A673 (cell line): ENCODE results near the gene PRCD. TPM values are rescaled to one million over a fixed set of nuclear protein-coding genes. Genes with fewer than 3 reads are reported as not detected.

Experiments used
- BruUV-seq: library from RNA; stranded (reverse); fragments of 400-500 nt; replicated peaks from 2 replicates; lab custom pipeline; 2021; lab: Mats Ljungman, UMichigan
- CTCF ChIA-PET: fragments of 300-600 bp; sonication (Branson Sonifier 250); formaldehyde crosslinking; loops from one replicate; lab custom pipeline; 2022; ENCODE audit warnings: antibody characterized with exemption; lab: Charles Lee
- POLR2A ChIA-PET: fragments of 300-600 bp; sonication (Branson Sonifier 250); formaldehyde crosslinking; loops from one replicate; lab custom pipeline; 2022; ENCODE audit warnings: antibody characterized with exemption; ENCODE audit not compliant: low non-redundant PET; lab: Charles Lee
- DNase-seq: peaks from one replicate; pipeline ENCODE4 v3.0.0-alpha.2; 2015; ENCODE audit warnings: low spot score
- H3K27ac ChIP-seq: fragments of 200-600 bp; sonication (generic); 2 replicates; pipeline ENCODE4 v1.5.1; 2016; ENCODE audit warnings: mixed run types, low read depth, mild to moderate bottlenecking, mixed read lengths, antibody characterized with exemption, low read length; ENCODE audit not compliant: poor library complexity, severe bottlenecking
- H3K27me3 ChIP-seq: fragments of 200-600 bp; sonication (generic); replicated peaks from 2 replicates; pipeline ENCODE4 v1.6.1; 2017; ENCODE audit warnings: mixed run types, low read depth, mild to moderate bottlenecking, mixed read lengths, antibody characterized with exemption, low read length; ENCODE audit not compliant: insufficient read depth, poor library complexity
- H3K36me3 ChIP-seq: fragments of 200-600 bp; sonication (generic); 2 replicates; pipeline ENCODE4 v1.6.1; 2016; ENCODE audit warnings: mixed run types, mild to moderate bottlenecking, mixed read lengths, antibody characterized with exemption, low read length; ENCODE audit not compliant: insufficient read depth, poor library complexity, severe bottlenecking
- H3K4me1 ChIP-seq: fragments of 200-600 bp; sonication (generic); 2 replicates; pipeline ENCODE4 v1.6.1; 2017; ENCODE audit warnings: mixed run types, mild to moderate bottlenecking, mixed read lengths, antibody characterized with exemption, low read length; ENCODE audit not compliant: insufficient read depth, poor library complexity, severe bottlenecking
- H3K4me3 ChIP-seq: fragments of 200-600 bp; sonication (generic); 2 replicates; pipeline ENCODE4 v1.5.1; 2016; ENCODE audit warnings: low read depth, mixed run types, mild to moderate bottlenecking, mixed read lengths, low read length; ENCODE audit not compliant: poor library complexity, severe bottlenecking
- H3K9me3 ChIP-seq: fragments of 200-600 bp; sonication (generic); 2 replicates; pipeline ENCODE4 v1.6.1; 2016; ENCODE audit warnings: mixed run types, low read depth, mild to moderate bottlenecking, mixed read lengths, antibody characterized with exemption, low read length; ENCODE audit not compliant: poor library complexity, severe bottlenecking
- CTCF ChIP-seq: fragments of 300-800, 200-600 bp; sonication (generic); conservative IDR thresholded peaks from 2 replicates; pipeline ENCODE4 v1.5.1; 2017; ENCODE audit warnings: low read depth, mild to moderate bottlenecking, antibody characterized with exemption, low read length, moderate library complexity, mixed read lengths
- EZH2 ChIP-seq: fragments of 200-600 bp; sonication (generic); IDR thresholded peaks from 2 replicates; pipeline ENCODE4 v1.6.1; 2017; ENCODE audit warnings: borderline replicate concordance, low read depth, mild to moderate bottlenecking, mixed read lengths, antibody characterized with exemption, low read length; ENCODE audit not compliant: poor library complexity, severe bottlenecking
- intact Hi-C: fragments of 100-400 bp; cut with micrococcal nuclease; formaldehyde crosslinking; loops from one replicate; pipeline ENCODE4 v1.10.0; 2022; ENCODE audit not compliant: unreplicated experiment
- total RNA-seq: library from RNA; stranded (reverse); gene quantifications from 2 replicates; pipeline ENCODE4 v1.2.3, GENCODE V29; 2021

PRCD gene
- total RNA-seq, 1 experiment from 2014 or later, result not detected

DNA sequence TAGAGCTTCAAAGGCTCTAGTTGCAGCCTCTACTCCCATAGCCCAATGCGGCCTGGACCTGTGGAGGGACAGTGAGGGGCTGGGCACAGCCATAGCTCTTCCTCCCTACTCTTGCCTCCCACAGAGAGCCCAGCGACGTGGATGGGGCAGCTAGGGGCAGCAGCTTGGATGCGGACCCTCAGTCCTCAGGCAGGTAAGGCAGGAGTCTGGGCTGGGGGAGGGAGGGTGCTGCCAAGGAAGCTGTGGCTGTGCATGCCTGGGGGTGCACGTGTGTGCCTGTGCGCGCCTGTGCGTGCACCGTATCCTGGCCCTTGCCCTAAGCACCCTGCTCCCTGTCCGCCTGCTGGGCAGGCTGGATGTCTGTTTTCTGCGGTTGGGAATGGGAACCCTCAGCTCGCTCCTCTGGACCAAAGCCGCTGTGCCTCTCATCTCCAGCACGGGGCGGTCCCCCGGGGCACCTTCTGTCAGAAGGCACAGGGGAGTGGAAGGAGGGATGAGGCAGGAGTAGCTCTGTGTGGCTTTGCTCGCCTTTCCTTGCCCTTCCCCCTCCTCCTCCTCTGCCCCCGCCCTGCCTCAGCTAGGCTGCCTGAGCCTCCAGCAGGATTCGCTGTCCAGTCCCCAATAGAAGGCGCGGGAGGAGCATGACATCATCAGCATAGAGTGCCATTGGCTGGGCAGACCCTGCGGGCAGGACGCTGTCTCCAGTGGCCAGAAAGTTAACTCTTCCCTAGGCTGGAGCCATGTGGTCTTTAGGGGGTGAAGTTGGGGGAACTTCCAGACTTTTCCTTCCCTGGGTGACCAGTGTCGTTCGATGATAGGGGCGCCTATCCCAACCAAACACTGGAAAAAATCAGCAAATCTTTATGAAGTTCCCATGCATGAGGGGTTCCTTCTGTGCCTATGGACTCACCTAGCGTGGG lies 797 bp downstream of the PRCD start:
- DNase-seq, result peak; percentile 96
- CTCF ChIA-PET, result interaction anchor here (0.7 to 1.7 kb wide), 2 partner anchors 17 to 19 kb away, joined by 3 to 6 read pairs; no protein-coding TSS in a partner anchor
- H3K4me1 ChIP-seq, result peaks cover 27% of the 10 kb centered on the region
- no peak overlapping the region for H3K27ac ChIP-seq
- TF ChIP-seq CTCF (no peak), EZH2 (no peak)
- POLR2A ChIA-PET, result interaction anchor here (0.6 kb wide), 1 partner anchor 1571 kb away, joined by 5 read pairs; no protein-coding TSS in a partner anchor
- no TSS peak for BruUV-seq
- H3K4me3 ChIP-seq, result no peak overlapping the region
- no peaks in the 10 kb centered on the region for H3K36me3 ChIP-seq
- no peaks in the 10 kb centered on the region for H3K9me3 ChIP-seq
- peaks cover 5% of the 10 kb centered on the region for H3K27me3 ChIP-seq
- intact Hi-C loops, result no loop called here

DNA sequence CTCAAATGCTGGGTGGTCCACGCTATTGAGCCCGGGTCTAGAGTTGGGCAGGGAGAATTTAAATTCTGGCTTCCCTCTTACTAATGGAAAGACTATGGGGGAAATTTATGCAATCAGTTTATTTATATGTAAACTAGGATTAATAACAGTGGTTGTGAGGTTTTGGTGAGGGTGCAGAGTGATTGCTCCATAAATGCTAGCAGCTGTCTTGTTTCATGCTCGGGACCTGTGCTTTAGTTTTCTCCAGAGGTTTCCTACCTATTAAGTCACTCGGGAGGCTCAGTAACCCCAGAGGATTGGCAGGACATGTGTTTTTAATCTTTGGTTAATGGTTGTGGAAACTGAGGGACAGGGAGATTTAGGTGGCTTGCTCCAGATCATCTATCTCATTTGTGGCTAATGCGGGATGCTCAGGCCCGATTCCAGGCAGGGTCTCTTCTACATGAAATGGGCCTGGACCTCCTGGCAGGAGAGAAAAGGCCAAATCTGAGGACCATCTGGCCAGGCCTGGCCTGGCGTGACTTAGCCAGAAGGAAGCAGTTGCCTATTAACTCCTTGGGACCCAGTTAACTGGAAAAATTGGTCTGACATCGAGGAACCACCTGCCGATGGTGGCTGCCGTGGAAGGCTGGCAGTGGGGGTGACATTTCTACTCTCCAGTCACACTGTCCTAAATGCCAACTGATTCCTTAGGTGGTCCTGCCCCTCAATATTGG lies 2.1 kb downstream of the PRCD start:
- H3K27me3 ChIP-seq, result peaks cover 5% of the 10 kb centered on the region
- no peaks in the 10 kb centered on the region for H3K36me3 ChIP-seq
- H3K27ac ChIP-seq, result no peak overlapping the region
- BruUV-seq, result no TSS peak
- H3K4me1 ChIP-seq, result peaks cover 40% of the 10 kb centered on the region
- no peak overlapping the region for H3K4me3 ChIP-seq
- intact Hi-C loops, result no loop called here
- H3K9me3 ChIP-seq, result no peaks in the 10 kb centered on the region
- TF ChIP-seq CTCF (no peak), EZH2 (no peak)
- DNase-seq, result no peak
- ChIA-PET CTCF (no interaction called here), POLR2A (no interaction called here)

GRCh38 chr17:76542566-76542971 lies 2.7 kb downstream of the PRCD start:
- Histone ChIP-seq H3K27me3 (peaks cover 5% of the 10 kb centered on the region), H3K27ac (no peak overlapping the region), H3K36me3 (no peaks in the 10 kb centered on the region), H3K4me1 (peaks cover 44% of the 10 kb centered on the region), H3K4me3 (no peak overlapping the region), H3K9me3 (no peaks in the 10 kb centered on the region)
- POLR2A ChIA-PET, result no interaction called here
- TF ChIP-seq EZH2 (no peak), CTCF (no peak)
- BruUV-seq, result no TSS peak
- CTCF ChIA-PET, result no interaction called here
- no peak for DNase-seq
- intact Hi-C loops, result no loop called here
